Measurements from ENCODE around the gene BRAF.
"Not testable (repeated sequence)": the region's sequence is repeated elsewhere in the genome, so short reads cannot be mapped to it uniquely, and the experiment has no call there.

Gene BRAF

GRCh38 chr7:140767418-140767817, 157.3 kb downstream of the BRAF start:
- DNase-seq, result no peak

DNA sequence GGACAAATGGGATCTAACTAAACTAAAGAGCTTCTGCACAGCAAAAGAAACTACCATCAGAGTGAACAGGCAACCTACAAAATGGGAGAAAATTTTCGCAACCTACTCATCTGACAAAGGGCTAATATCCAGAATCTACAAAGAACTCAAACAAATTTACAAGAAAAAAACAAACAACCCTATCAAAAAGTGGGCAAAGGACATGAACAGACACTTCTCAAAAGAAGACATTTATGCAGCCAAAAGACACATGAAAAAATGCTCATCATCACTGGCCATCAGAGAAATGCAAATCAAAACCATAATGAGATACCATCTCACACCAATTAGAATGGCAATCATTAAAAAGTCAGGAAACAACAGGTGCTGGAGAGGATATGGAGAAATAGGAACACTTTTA, 159.3 kb downstream of the BRAF start:
- DNase-seq, result not testable (repeated sequence)

- not testable (repeated sequence) for DNase-seq
Observed at GRCh38 chr7:140763166-140763565, 161.6 kb downstream of the BRAF start.

GRCh38 chr7:140761375-140761774, 163.4 kb downstream of the BRAF start:
- DNase-seq, result not testable (repeated sequence)

DNA sequence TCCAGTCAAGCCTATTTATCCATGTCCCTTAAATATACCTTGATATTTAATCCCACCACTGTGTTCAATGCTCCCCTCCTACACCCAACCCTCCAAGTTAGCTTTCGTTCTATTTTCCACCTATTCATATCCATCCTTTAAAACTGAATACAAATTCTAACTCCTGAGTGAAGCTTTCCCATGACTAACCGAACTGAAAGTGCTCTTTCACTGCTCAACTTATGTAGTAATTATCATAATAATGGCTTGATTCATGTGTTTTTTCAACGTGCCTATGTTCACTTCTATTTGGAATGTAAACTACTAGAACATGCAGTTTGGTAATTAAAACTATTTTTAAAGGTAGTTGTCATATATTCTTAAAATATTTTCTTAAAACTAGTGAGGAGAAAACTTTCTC, 170.2 kb downstream of the BRAF start:
- DNase-seq, result no peak

DNA sequence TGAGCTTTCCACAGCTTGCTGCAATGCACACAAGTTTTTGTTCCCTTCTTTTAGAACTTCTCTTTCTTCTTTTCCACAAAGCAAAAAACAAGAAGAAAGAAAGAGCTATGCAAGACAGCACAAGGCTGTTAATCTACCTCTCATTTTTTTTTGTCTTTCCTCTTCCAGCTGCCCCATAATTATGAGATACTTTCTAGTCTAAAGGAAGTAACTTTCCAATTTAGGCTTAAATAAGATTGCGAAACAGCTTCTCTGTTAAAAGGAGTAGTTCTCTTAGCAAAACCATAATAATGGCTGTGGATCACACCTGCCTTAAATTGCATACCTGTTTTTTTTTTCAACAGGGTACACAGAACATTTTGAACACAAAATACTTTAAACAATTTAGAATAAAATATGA, 172.2 kb downstream of the BRAF start:
- DNase-seq, result peak; percentile 38

GRCh38 chr7:140746751-140747150, 178.0 kb downstream of the BRAF start:
- DNase-seq, result no peak

GRCh38 chr7:140745266-140746058, 179.3 kb downstream of the BRAF start:
- peak; percentile 56 for DNase-seq

DNA sequence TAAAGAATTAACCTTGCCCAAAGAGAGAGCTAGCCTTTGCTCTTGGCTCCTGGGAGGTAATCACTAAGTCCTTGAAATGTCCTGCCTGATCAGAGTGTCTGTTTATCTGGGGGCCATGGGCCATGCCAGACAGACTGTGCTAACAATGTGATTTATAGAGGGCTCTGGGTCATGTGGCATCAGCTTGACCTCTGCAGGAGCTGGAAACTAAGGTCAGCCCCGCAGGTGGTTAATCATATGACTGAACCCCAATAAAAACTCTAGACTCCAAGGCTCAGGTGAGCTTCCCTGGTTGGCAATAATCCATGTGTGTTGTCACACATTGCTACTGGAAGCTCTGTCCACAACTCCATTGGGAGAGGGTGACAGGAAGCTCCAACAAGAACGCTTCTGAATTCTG, 180.7 kb downstream of the BRAF start:
- DNase-seq, result no peak

DNA sequence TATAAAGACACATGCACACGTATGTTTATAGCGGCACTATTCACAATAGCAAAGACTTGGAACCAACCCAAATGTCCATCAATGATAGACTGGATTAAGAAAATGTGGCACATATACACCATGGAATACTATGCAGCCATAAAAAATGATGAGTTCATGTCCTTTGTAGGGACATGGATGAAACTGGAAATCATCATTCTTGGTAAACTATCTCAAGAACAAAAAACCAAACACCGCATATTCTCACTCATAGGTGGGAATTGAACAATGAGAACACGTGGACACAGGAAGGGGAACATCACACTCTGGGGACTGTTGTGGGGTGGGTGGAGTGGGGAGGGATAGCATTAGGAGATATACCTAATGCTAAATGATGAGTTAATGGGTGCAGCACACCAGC, 181.5 kb downstream of the BRAF start:
- not testable (repeated sequence) for DNase-seq

DNA sequence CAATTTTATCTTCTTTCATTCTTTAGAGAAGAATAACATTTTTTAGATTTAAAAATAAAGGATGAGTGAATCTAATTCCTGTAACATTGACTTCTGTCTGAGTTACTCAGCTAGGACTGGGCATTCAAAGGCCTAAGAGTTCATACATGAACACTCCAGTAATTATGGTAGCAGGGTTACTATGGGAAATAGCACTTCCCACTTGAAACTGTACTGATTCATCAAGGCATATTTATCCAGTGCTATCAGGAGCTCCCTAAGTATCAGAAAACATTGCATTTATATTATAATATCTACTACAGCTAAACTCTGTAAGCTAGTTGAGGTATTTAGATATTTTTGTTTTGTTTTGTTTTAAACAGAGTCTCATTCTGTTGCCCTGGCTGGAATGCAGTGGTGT, 186.4 kb downstream of the BRAF start:
- no peak for DNase-seq

DNA sequence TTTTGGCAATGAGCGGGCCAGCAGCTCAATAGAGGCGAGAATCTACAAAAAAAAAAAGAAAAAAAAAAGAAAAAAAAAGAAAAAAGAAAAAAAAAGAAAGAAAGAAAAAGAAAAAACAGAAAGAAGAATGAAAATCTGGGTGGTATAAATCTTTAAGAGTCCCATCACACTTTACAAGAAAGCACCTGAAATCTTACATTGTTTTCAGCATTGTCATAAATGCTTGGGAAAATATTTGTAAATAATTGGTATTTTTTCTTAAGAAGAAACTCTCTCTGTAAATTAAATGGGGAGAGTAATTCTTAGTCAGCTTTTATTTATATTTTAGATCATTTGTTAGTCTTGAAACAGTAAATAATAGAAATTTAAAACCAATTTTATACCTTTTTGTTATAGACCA, 190.0 kb downstream of the BRAF start:
- no peak for DNase-seq

DNA sequence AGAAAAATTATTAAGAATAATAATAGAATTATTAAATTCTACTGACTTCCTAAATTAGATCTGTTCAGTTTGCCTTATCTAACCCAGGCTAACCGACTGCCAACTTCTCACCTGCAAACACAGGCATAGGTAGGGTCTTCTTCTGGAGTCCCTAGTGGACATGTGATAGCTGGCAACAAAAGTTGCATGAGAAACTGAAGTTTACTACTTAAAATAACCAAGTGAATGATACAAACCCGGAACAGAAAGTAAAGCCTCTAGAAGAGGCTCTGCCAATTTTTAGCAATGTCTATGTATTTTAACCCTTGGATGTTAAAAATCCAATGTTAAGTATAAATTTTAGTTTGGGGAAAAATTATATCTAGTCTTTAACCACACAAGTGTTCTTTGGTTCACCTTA, 190.6 kb downstream of the BRAF start:
- DNase-seq, result no peak

DNA sequence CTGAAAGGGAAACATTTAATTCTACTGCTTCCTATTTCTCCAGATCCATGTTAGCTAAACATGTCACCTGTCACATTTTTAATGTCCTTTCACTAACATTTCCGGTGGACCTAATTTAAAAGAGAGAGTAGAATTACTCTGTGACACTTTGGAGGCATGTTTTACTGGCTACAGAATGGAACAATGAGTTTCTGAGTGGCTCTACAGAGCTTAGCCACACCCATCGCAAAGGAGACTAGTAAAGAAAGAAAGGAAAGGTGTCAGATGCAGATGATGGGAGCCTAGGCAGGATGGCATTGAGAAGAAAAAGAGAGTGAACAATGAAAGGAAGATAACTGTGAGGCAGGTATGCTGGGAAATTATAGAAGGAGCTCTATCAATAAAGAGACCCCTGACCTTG, 192.3 kb downstream of the BRAF start:
- DNase-seq, result no peak

DNA sequence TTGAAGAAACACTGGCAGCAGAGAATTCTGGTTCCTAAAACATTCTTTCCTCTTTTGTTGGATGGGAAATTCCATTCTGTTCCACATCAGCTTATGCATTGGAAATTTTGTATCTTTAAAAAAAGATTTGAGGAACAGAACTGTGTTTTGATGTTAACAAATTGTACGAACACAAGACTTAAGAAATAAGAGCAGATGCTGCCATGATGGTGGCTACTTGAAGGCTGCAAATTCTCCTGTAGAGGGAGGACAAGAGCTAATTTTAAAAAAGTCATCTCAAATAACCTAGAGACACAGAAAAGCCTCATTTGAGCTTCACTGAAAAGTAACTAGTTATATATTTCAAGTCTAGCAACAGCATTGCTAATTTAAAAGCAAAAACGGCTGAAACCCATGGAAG, 198.4 kb downstream of the BRAF start:
- peak; percentile 65 for DNase-seq

GRCh38 chr7:140724706-140725105, 200.0 kb downstream of the BRAF start:
- DNase-seq, result no peak

- no peak for DNase-seq
Observed at GRCh38 chr7:140723574-140723973, 201.2 kb downstream of the BRAF start.

DNA sequence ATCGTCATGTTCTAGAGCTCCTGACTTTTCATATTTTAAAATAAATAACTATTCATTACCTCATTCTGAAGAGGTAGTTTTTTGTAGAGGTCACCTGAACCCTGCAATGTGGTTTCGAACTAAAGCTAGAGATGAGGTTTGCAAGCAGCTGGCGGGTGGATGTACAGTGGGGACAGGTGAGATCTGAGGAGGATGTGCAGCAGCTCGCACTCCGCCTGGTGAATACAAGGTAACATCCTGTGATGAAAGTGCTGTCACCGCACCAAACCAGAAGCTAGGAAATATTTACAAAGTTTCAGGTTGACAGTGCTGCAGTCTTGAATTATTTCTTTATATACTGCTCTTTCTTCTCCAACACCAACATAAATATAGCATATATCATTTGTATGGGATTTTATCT, 201.7 kb downstream of the BRAF start:
- no peak for DNase-seq

- no peak for DNase-seq
Observed at GRCh38 chr7:140722254-140722653, 202.5 kb downstream of the BRAF start.

DNA sequence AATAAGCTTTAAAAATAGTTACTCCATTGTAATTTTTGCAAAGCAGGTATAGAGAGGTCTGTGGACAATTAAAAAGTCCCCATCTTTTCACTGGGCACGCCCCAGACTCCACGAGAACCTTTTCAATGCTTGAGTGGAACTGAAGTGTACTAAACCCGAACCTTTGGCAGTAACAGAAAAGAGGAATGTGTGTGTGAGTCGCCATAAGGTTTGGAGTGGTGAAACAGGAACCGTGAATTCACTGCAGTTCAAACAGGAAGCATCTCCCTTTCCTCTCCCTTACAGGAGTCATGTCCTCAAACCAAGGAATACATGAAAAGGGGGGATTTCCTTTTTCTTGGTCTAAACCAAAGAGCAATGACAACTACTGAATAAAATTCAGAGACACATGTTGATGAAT, 205.0 kb downstream of the BRAF start:
- peak; percentile 30 for DNase-seq

DNA sequence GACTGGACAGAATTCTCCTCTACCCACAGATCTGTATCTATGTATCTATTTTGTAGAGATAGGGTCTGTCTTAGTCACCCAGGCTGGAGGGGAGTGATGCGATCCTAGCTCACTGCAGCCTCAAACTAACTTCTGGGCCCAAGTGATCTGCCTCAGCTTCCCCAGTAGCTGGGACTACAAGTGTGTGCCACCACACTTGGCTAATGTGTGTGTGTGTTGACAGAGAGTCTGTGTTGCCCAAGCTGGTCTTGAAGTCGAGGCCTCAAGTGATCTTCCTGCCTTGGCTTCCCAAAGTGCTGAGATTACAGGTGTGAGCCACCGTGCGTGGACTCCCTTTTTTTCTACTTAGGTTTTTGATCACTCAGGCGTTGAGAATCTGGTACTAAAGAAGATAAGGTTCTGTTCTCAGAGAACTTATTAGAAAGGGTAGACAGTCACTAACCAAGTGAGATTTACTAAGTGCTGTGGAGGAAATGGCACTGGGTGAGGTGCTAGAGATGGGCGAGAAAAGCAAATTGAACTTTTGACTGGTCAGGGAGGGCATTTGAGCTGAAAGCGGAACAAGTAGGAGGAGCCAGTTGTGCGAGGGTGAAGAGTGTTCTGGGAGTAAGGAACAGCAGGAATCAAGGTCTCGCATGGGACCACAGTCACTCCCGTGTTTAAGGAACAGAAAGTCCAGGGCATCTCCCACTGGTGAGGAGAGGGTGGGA, 210.2 kb downstream of the BRAF start:
- DNase-seq, result no peak

GRCh38 chr7:140712392-140712791, 212.3 kb downstream of the BRAF start:
- DNase-seq, result not testable (repeated sequence)

DNA sequence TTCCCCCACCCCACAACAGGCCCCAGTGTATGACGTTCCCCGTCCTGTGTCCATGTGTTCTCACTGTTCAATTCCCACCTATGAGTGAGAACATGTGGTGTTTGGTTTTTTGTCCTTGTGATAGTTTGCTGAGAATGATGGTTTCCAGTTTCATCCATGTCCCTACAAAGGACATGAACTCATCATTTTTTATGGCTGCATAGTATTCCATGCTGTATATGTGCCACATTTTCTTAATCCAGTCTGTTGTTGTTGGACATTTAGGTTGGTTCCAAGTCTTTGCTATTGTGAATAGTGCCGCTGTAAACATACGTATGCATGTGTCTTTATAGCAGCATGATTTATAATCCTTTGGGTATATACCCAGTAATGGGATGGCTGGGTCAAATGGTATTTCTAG, 216.0 kb downstream of the BRAF start:
- not testable (repeated sequence) for DNase-seq

DNA sequence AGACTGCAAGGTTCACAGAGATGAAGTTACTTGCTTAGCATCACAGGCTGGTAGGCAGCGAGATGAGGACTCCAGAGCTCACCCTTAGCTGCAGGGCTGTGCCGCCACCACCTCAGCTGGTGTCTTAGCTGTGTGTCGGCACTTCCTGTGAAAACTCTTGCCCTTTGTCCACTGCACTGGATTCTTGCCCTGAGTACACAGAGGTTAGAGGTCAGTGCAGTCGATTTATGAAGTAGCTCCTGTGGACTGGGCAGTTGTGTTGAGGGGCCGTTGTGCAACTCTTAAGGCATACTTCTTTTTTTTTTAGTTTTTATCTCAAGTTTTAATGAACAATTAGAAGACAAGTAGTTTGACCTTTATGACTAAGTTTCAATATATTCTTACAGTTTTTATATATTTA, 217.6 kb downstream of the BRAF start:
- DNase-seq, result no peak

DNA sequence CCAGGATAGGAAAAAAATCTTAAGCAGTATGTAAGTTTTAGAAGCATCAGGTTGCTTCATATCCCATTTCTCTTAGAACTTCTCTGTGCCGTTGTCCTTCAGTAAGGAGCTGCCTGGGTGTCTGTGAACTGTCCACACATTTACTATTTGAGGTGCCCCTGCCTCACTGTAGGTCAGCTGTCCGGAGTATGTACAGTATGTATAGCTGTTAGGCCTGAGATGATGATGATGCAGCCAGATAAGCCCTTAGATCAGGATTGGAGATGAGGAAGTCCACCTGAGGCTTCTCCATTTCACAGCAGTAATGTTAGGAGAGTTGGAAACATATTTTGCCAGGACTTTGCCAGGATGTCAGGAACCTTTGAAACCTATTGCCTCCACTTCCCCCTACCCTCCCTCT, 220.5 kb downstream of the BRAF start:
- DNase-seq, result no peak

Measured in hematopoietic multipotent progenitor cell treated with erythropoietin and hydrocortisone succinate and interleukin-3 and kit ligand, for 4 days (in vitro differentiated cells).